Gastroesophageal sphincter (tissue), 3 donors: ENCODE data around the gene TSPAN7.

Experiments
- CTCF ChIP-seq, 4 experiments: fragments of 200-600 bp in 2 of 4; fragments of 450-650 bp in 2 of 4; sonication (generic) in 1 of 4; IDR thresholded peaks; one replicate each; pipeline ENCODE4 v1.5.1; 2017 to 2019; ENCODE audit warnings: antibody characterized with exemption in 4 of 4, mild to moderate bottlenecking in 2 of 4, moderate library complexity in 2 of 4
- EP300 ChIP-seq: sonication (generic); formaldehyde crosslinking; IDR thresholded peaks from one replicate; pipeline ENCODE4 v1.6.1; 2017; ENCODE audit warnings: antibody characterized with exemption, mild to moderate bottlenecking
- POLR2A ChIP-seq, 2 donors: fragments of 450-650 bp; IDR thresholded peaks; one replicate each; pipeline ENCODE4 v1.6.1; 2017; ENCODE audit warnings: antibody characterized with exemption in 2 of 2, mild to moderate bottlenecking in 2 of 2, moderate library complexity in 1 of 2
- POLR2AphosphoS5 ChIP-seq: sonication (generic); formaldehyde crosslinking; IDR thresholded peaks from one replicate; pipeline ENCODE4 v1.6.1; 2017; ENCODE audit warnings: antibody characterized with exemption

GRCh38 chrX:38570396-38570795 lies 9.1 kb downstream of the TSPAN7 start:
- TF ChIP-seq CTCF (IDR thresholded peaks at IDR 0.05) (no peak), EP300 (no peak), POLR2A (IDR thresholded peaks at IDR 0.05) (no peak), POLR2AphosphoS5 (no peak)
